Body of pancreas (tissue), 4 donors: ENCODE results near the gene MRPL47.

Experiments used
- POLR2A ChIP-seq, 3 donors: fragments of 450-650 bp; IDR thresholded peaks; one replicate each; pipeline ENCODE4 v1.6.1; 2016; ENCODE audit warnings: antibody characterized with exemption in 3 of 3, mild to moderate bottlenecking in 2 of 3
- TF ChIP-seq, protein P1 (sequence below), 7 experiments: fragments of 450-650 bp in 4 of 7; fragments of 200-600 bp in 3 of 7; sonication (generic) in 3 of 7; IDR thresholded peaks; one replicate each; pipeline ENCODE4 v1.5.1; 2016 to 2019; ENCODE audit warnings: antibody characterized with exemption in 7 of 7

DNA sequence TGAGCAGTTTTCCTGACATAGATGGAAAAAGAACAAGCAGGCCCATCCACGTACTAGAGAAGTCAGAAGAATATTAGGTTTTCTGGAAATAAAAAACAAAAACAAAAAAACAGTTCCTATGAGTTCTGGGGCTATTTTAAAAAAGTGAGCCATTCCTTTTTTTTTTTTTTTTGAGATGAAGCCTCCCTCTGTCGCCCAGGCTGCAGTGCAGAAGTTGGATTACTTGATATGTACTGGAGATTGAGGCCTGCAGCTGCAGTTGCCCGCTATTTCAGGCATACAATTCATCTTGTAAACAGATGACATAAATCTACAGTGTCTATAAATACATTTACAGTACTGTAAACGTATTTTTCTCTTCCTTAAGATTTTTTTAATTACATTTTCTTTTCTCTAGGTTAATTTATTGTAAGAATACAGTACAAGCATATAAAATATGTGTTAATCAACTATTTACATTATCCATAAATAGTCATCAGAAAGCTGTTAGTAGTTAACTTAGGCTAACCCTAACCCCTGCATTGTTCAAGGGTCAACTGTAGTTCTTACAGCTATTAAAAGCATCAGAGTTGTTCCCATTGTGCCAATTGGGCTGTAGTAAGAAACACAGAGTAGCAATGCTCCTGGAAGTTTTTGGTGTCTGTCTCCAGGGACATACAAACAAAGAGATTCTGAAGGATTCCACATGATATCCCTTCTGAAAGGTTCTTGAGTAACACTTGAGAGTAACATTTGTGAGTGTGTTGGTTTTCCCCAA lies 52.9 kb downstream of the MRPL47 start:
- TF ChIP-seq, protein P1, sequence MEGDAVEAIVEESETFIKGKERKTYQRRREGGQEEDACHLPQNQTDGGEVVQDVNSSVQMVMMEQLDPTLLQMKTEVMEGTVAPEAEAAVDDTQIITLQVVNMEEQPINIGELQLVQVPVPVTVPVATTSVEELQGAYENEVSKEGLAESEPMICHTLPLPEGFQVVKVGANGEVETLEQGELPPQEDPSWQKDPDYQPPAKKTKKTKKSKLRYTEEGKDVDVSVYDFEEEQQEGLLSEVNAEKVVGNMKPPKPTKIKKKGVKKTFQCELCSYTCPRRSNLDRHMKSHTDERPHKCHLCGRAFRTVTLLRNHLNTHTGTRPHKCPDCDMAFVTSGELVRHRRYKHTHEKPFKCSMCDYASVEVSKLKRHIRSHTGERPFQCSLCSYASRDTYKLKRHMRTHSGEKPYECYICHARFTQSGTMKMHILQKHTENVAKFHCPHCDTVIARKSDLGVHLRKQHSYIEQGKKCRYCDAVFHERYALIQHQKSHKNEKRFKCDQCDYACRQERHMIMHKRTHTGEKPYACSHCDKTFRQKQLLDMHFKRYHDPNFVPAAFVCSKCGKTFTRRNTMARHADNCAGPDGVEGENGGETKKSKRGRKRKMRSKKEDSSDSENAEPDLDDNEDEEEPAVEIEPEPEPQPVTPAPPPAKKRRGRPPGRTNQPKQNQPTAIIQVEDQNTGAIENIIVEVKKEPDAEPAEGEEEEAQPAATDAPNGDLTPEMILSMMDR (IDR thresholded peaks at IDR 0.05): no peak
- no peak for TF ChIP-seq POLR2A (IDR thresholded peaks at IDR 0.05)
